PFSK-1 (cell line): ENCODE measurements around the gene NLRP12.

Experiments used
- FOXP2 ChIP-seq: optimal IDR thresholded peaks from 2 replicates; pipeline ENCODE3; 2011; ENCODE audit warnings: borderline replicate concordance, control low read depth, inconsistent platforms; ENCODE audit not compliant: insufficient read depth; ENCODE audit errors: extremely low read length, extremely low read depth
- POLR2AphosphoS5 ChIP-seq: IDR thresholded peaks from 2 replicates; pipeline ENCODE4 v1.6.1; 2012; ENCODE audit warnings: low read depth, mild to moderate bottlenecking, control low read depth, low read length, moderate library complexity
- REST ChIP-seq, 2 experiments: IDR thresholded peaks; 2 replicates each; pipeline versions ENCODE4 v1.6.1 to v1.8.0; 2011 to 2012; ENCODE audit warnings: low read depth in 2 of 2, low read length in 2 of 2, control low read depth in 1 of 2, inconsistent platforms in 1 of 2, mild to moderate bottlenecking in 1 of 2, moderate library complexity in 1 of 2; ENCODE audit not compliant: insufficient read depth in 1 of 2
- SIN3A ChIP-seq: IDR thresholded peaks from 2 replicates; pipeline ENCODE4 v1.6.1; 2012; ENCODE audit warnings: mild to moderate bottlenecking, low read length, moderate library complexity, borderline replicate concordance; ENCODE audit not compliant: insufficient read depth
- TAF1 ChIP-seq: IDR thresholded peaks from 2 replicates; pipeline ENCODE4 v1.6.1; 2012; ENCODE audit warnings: low read length, control low read depth, borderline replicate concordance; ENCODE audit not compliant: insufficient read depth

GRCh38 chr19:53813996-53814395 lies 10.1 kb downstream of the NLRP12 start:
- no peak for TF ChIP-seq POLR2AphosphoS5
- no peak for TF ChIP-seq REST (IDR thresholded peaks at IDR 0.05; ENCODE audit: insufficient read depth in 1 of 2, low read depth in 2 of 2, low read length in 2 of 2)
- TF ChIP-seq SIN3A = no peak
- no peak for TF ChIP-seq TAF1
- TF ChIP-seq FOXP2 = no peak
